NCI-H526 treated with DMSO at 0.1 percent for 48 hours (cell line): ENCODE results near the gene CYP2B6.
"Not testable (repeated sequence)": the region's sequence is repeated elsewhere in the genome, so short reads cannot be mapped to it uniquely, and the experiment has no call there.

ENCODE experiments used
- DNase-seq: peaks from one replicate; lab custom pipeline; 2025; lab: John Stamatoyannopoulos, UW

The CYP2B6 gene

GRCh38 chr19:40990972-40991381 lies at the start of gene CYP2B6:
Gene CYP2B6, plus strand, starts transcription at chr19:40991282. Its CDS starts 24 bp downstream, at chr19:40991306.
- no peak for DNase-seq

- DNase-seq, result no peak
These were observed 49.4 kb upstream of the CYP2B6 start for GRCh38 chr19:40941481-40942219.

- no peak for DNase-seq
These were observed 45.4 kb upstream of the CYP2B6 start for GRCh38 chr19:40945645-40946044.

GRCh38 chr19:40947114-40947513 lies 44.0 kb upstream of the CYP2B6 start:
- no peak for DNase-seq

GRCh38 chr19:40947573-40947972 lies 43.5 kb upstream of the CYP2B6 start:
- no peak for DNase-seq

GRCh38 chr19:40948580-40949299 lies 42.3 kb upstream of the CYP2B6 start:
- no peak for DNase-seq

GRCh38 chr19:40954573-40954972 lies 36.5 kb upstream of the CYP2B6 start:
- DNase-seq, result no peak

- no peak for DNase-seq
These were observed 31.7 kb upstream of the CYP2B6 start for GRCh38 chr19:40959338-40959737.

- DNase-seq, result no peak
These were observed 30.9 kb upstream of the CYP2B6 start for GRCh38 chr19:40960062-40960685.

- no peak for DNase-seq
These were observed 30.3 kb upstream of the CYP2B6 start for GRCh38 chr19:40960780-40961179.

GRCh38 chr19:40962460-40962961 lies 28.6 kb upstream of the CYP2B6 start:
- no peak for DNase-seq

GRCh38 chr19:40964361-40964760 lies 26.7 kb upstream of the CYP2B6 start:
- DNase-seq, result not testable (repeated sequence)

GRCh38 chr19:40965351-40965750 lies 25.7 kb upstream of the CYP2B6 start:
- not testable (repeated sequence) for DNase-seq

GRCh38 chr19:40966591-40966990 lies 24.5 kb upstream of the CYP2B6 start:
- not testable (repeated sequence) for DNase-seq

- not testable (repeated sequence) for DNase-seq
These were observed 23.0 kb upstream of the CYP2B6 start for GRCh38 chr19:40968065-40968464.

- not testable (repeated sequence) for DNase-seq
These were observed 21.4 kb upstream of the CYP2B6 start for GRCh38 chr19:40969721-40970120.

- not testable (repeated sequence) for DNase-seq
These were observed 20.4 kb upstream of the CYP2B6 start for GRCh38 chr19:40970396-40971345.

- peak; percentile 22 for DNase-seq
These were observed 16.4 kb upstream of the CYP2B6 start for GRCh38 chr19:40974633-40975037.

- DNase-seq, result no peak
These were observed 14.9 kb upstream of the CYP2B6 start for GRCh38 chr19:40976134-40976533.

GRCh38 chr19:40976724-40977123 lies 14.4 kb upstream of the CYP2B6 start:
- no peak for DNase-seq

- not testable (repeated sequence) for DNase-seq
These were observed 11.3 kb upstream of the CYP2B6 start for GRCh38 chr19:40979759-40980158.
